ENCODE measurements around the gene AKT3. TPM values are rescaled to one million over a fixed set of nuclear protein-coding genes. Genes with fewer than 3 reads are reported as not detected.
"Not testable (repeated sequence)": the region's sequence is repeated elsewhere in the genome, so short reads cannot be mapped to it uniquely, and the experiment has no call there.

The AKT3 gene
- total RNA-seq, 1 donor from 2014 or later = 169 TPM

DNA sequence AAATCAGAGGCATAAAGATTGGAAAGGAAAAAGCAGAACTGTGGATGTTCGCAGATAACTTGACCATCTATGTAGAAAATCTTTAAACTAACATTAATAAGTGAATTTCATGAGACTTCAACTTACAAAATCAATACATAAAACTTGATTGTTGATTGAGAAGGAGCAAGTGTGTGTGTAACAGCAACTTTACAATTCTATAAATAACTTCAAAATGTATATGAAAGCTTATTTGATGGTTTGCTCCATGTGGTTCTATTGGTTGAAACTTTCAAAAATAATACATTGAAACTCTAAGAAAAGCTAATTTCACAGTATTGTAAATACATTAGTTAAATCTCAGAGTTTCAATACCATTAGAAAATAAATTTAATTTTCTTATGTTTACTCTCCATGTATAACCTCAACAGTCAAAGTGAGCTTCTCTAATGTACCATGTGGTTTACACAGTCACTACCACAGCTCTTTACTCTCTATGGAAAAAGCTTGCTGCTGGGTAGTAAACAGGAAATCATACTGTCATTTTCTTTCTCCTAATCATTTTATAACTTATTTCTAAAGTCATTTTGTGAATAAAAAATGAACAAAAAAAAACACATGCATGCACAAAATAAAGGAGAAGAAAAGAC, 12.0 kb downstream of the AKT3 start:
- Mint-ChIP-seq H3K4me1 (ENCODE audit: low read depth, unreplicated experiment) (no peaks in the 10 kb centered on the region), H3K27ac (ENCODE audit: unreplicated experiment) (no peak overlapping the region), H3K27me3 (ENCODE audit: unreplicated experiment) (no peaks in the 10 kb centered on the region), H3K4me3 (ENCODE audit: unreplicated experiment) (no peak overlapping the region), H3K36me3 (ENCODE audit: unreplicated experiment) (peaks cover 22% of the 10 kb centered on the region), H3K9me3 (ENCODE audit: unreplicated experiment) (no peaks in the 10 kb centered on the region)
- DNase-seq = no peak
- no peak for TF ChIP-seq CTCF (IDR thresholded peaks at IDR 0.05; ENCODE audit: partially characterized antibody, unreplicated experiment)

DNA sequence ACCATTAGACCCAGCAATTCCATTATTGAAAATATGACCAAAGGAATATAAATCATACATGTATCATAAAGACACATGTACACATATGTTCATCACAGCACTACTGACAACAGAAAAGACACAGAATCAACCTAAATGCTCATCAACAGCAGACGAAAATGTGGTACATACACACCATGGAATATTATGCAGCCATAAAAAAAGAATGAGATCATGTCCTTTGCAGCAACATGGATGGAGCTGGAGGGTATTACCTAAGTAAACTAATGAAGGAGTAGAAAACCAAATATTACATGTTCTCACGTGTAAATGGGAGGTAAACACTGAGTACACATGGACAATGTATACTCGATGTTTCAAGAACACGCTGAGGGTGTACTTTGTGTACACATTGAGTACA, 15.9 kb downstream of the AKT3 start:
- H3K36me3 Mint-ChIP-seq (ENCODE audit: unreplicated experiment) = peaks cover 22% of the 10 kb centered on the region
- no peak overlapping the region for H3K27ac Mint-ChIP-seq (ENCODE audit: unreplicated experiment)
- DNase-seq = no peak

DNA sequence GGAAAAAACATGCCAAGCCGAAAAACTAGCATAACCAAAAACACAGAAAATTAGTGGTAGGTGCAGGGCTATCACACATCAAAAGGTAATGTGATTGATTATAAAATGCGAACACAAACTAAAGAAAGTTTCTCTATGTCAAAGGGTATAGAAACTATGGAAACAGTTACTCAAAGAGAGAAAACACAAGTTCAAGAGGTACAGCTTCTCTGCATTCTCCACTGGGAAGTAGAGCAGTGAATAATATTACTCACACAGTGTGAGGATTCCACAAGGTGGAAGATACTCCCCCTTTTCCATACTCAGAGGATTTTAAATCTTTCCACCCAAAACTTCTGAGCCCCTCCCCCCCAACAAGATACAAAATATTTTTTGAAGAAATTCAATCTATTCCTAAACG, 18.6 kb downstream of the AKT3 start:
- no peak for TF ChIP-seq CTCF (IDR thresholded peaks at IDR 0.05; ENCODE audit: partially characterized antibody, unreplicated experiment)
- peaks cover 4% of the 10 kb centered on the region for H3K4me1 Mint-ChIP-seq (ENCODE audit: low read depth, unreplicated experiment)
- H3K9me3 Mint-ChIP-seq (ENCODE audit: unreplicated experiment) = no peaks in the 10 kb centered on the region
- no peak for DNase-seq
- no peak overlapping the region for H3K4me3 Mint-ChIP-seq (ENCODE audit: unreplicated experiment)
- H3K36me3 Mint-ChIP-seq (ENCODE audit: unreplicated experiment) = peaks cover 12% of the 10 kb centered on the region
- H3K27me3 Mint-ChIP-seq (ENCODE audit: unreplicated experiment) = no peaks in the 10 kb centered on the region
- H3K27ac Mint-ChIP-seq (ENCODE audit: unreplicated experiment) = no peak overlapping the region

More for the DNA sequence above, 15.9 kb downstream of the AKT3 start:
- no peak overlapping the region for H3K4me3 Mint-ChIP-seq (ENCODE audit: unreplicated experiment)
- no peaks in the 10 kb centered on the region for H3K9me3 Mint-ChIP-seq (ENCODE audit: unreplicated experiment)
- peaks cover 4% of the 10 kb centered on the region for H3K4me1 Mint-ChIP-seq (ENCODE audit: low read depth, unreplicated experiment)
- H3K27me3 Mint-ChIP-seq (ENCODE audit: unreplicated experiment) = no peaks in the 10 kb centered on the region
- TF ChIP-seq CTCF (IDR thresholded peaks at IDR 0.05; ENCODE audit: partially characterized antibody, unreplicated experiment) = no peak

DNA sequence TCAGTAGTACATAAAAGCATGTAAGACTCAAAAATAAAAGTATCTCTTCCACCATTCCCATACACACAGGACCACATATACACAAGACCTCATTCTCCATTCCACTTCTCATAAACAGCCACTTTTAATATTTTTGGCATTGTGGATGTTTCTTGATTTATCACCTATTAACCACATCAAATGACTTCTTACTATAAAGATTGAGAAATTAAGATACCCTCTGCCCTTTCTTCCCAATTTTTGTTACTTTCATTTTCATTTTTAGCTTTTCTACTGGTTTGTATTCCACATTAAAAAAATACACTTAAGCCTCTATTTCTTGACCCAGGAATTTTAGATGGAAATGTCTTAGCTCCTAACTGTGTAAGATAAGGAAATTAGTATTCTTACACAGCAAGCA, 22.8 kb downstream of the AKT3 start:
- Mint-ChIP-seq H3K9me3 (ENCODE audit: unreplicated experiment) (peaks cover 3% of the 10 kb centered on the region), H3K27me3 (ENCODE audit: unreplicated experiment) (no peaks in the 10 kb centered on the region), H3K4me3 (ENCODE audit: unreplicated experiment) (no peak overlapping the region), H3K36me3 (ENCODE audit: unreplicated experiment) (peaks cover 15% of the 10 kb centered on the region), H3K4me1 (ENCODE audit: low read depth, unreplicated experiment) (peaks cover 4% of the 10 kb centered on the region), H3K27ac (ENCODE audit: unreplicated experiment) (no peak overlapping the region)
- TF ChIP-seq CTCF (IDR thresholded peaks at IDR 0.05; ENCODE audit: partially characterized antibody, unreplicated experiment) = no peak
- DNase-seq = no peak

DNA sequence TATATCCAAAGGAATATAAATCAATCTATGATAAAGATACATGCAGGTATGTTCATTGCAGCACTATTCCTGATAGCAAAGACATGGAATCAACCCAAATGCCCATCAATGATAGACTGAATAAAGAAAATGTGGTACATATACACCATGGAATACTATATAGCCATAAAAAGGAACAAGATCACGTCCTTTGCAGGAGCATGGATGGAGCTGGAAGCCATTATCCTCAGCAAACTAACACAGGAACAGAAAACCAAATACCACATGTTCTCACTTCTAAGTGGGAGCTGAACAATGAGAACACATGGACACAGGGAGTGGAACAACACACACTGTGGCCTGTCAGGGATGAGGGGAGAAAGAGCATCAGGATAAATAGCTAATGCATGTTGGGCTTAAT, 25.1 kb downstream of the AKT3 start:
- H3K27ac Mint-ChIP-seq (ENCODE audit: unreplicated experiment); H3K4me3 Mint-ChIP-seq (ENCODE audit: unreplicated experiment); H3K4me1 Mint-ChIP-seq (ENCODE audit: low read depth, unreplicated experiment); DNase-seq; H3K27me3 Mint-ChIP-seq (ENCODE audit: unreplicated experiment): not testable (repeated sequence)
- Mint-ChIP-seq H3K9me3 (ENCODE audit: unreplicated experiment) (peaks cover 15% of the 10 kb centered on the region), H3K36me3 (ENCODE audit: unreplicated experiment) (peaks cover 35% of the 10 kb centered on the region)

All from glutamatergic neuron (in vitro differentiated cells).